HepG2 (cell line): ENCODE measurements around the gene COMT. TPM values are rescaled to one million over a fixed set of nuclear protein-coding genes. Genes with fewer than 3 reads are reported as not detected.

ENCODE experiments used
- CHD4 ChIP-seq: fragments of 200-600 bp; sonication (generic); IDR thresholded peaks from 2 replicates; pipeline ENCODE4 v1.7.0; 2017; ENCODE audit warnings: mild to moderate bottlenecking, low read length, borderline replicate concordance
- E2F5 ChIP-seq: sonication (generic); formaldehyde crosslinking; conservative IDR thresholded peaks from 2 replicates; pipeline ENCODE4 v1.4.0; 2020; ENCODE audit warnings: missing genetic modification reagents
- HNRNPK ChIP-seq: fragments of 200-400 bp; formaldehyde crosslinking; IDR thresholded peaks from 2 replicates; pipeline ENCODE4 v1.6.1; 2018; ENCODE audit warnings: low read length, low read depth, moderate library complexity, mild to moderate bottlenecking; ENCODE audit not compliant: poor library complexity, severe bottlenecking
- MIXL1 ChIP-seq: IDR thresholded peaks from 2 replicates; pipeline ENCODE4 v1.6.1; 2016
- RCOR2 ChIP-seq: IDR thresholded peaks from 2 replicates; pipeline ENCODE4 v1.6.1; 2016; ENCODE audit warnings: missing biosample characterization, missing genetic modification reagents
- ZBTB38 ChIP-seq: sonication (generic); formaldehyde crosslinking; IDR thresholded peaks from 2 replicates; pipeline ENCODE4 v1.5.1; 2020; ENCODE audit warnings: mild to moderate bottlenecking, missing genetic modification reagents
- ZFYVE20 ChIP-seq: sonication (generic); formaldehyde crosslinking; IDR thresholded peaks from 2 replicates; pipeline ENCODE4 v1.8.0; 2023; ENCODE audit warnings: low read depth, mild to moderate bottlenecking, moderate library complexity, missing genetic modification reagents, borderline replicate concordance
- ZNF512B ChIP-seq: sonication (generic); formaldehyde crosslinking; IDR thresholded peaks from 2 replicates; pipeline ENCODE4 v1.5.1; 2020; ENCODE audit warnings: missing genetic modification reagents, mild to moderate bottlenecking, borderline replicate concordance
- ZNF768 ChIP-seq: sonication (generic); formaldehyde crosslinking; IDR thresholded peaks from 2 replicates; pipeline ENCODE4 v1.4.0; 2020; ENCODE audit warnings: missing genetic modification reagents
- ZNF879 ChIP-seq: sonication (generic); formaldehyde crosslinking; IDR thresholded peaks from 2 replicates; pipeline ENCODE4 v1.8.1; 2023; ENCODE audit warnings: missing genetic modification reagents
- polyA plus RNA-seq, 8 experiments: library from polyadenylated mRNA; depleted of rRNA in 3 of 8; stranded (reverse) in 7 of 8; unstranded in 1 of 8; fragments of >200 nt; fragmentation: Illumina TruSeq in 4 of 8; extraction: Trizol in 4 of 8; gene quantifications; 2 replicates each; pipeline versions ENCODE4 v1.2.1 to v1.2.3, GENCODE V29; 2011 to 2016; ENCODE audit warnings: low read depth in 4 of 8, missing spikeins in 1 of 8, mixed read lengths in 1 of 8; ENCODE audit not compliant: insufficient read depth in 1 of 8
- total RNA-seq, 5 experiments: library from RNA; depleted of rRNA; stranded (reverse); fragments of >200 nt; fragmentation: Illumina TruSeq; extraction: Trizol; gene quantifications; 2 replicates each; pipeline ENCODE4 v1.2.3, GENCODE V29; 2016; ENCODE audit warnings: low read depth in 1 of 5
- TF ChIP-seq, protein P1 (sequence below): sonication (generic); formaldehyde crosslinking; IDR thresholded peaks from 2 replicates; pipeline ENCODE4 v1.5.1; 2020; ENCODE audit warnings: mild to moderate bottlenecking, missing genetic modification reagents, borderline replicate concordance
- TF ChIP-seq, protein P2 (sequence below): sonication (generic); formaldehyde crosslinking; IDR thresholded peaks from 2 replicates; pipeline ENCODE4 v1.5.1; 2020; ENCODE audit warnings: mild to moderate bottlenecking, moderate library complexity, missing genetic modification reagents
- TF ChIP-seq, protein P3 (sequence below): sonication (generic); formaldehyde crosslinking; IDR thresholded peaks from 2 replicates; pipeline ENCODE4 v1.5.0; 2020; ENCODE audit warnings: missing genetic modification reagents

COMT gene
- total and polyA plus RNA-seq, 2 of the 13 experiments (the other 11 are each of a cell fraction or from before 2014, with no cell fraction given), result 156 to 162 TPM

DNA sequence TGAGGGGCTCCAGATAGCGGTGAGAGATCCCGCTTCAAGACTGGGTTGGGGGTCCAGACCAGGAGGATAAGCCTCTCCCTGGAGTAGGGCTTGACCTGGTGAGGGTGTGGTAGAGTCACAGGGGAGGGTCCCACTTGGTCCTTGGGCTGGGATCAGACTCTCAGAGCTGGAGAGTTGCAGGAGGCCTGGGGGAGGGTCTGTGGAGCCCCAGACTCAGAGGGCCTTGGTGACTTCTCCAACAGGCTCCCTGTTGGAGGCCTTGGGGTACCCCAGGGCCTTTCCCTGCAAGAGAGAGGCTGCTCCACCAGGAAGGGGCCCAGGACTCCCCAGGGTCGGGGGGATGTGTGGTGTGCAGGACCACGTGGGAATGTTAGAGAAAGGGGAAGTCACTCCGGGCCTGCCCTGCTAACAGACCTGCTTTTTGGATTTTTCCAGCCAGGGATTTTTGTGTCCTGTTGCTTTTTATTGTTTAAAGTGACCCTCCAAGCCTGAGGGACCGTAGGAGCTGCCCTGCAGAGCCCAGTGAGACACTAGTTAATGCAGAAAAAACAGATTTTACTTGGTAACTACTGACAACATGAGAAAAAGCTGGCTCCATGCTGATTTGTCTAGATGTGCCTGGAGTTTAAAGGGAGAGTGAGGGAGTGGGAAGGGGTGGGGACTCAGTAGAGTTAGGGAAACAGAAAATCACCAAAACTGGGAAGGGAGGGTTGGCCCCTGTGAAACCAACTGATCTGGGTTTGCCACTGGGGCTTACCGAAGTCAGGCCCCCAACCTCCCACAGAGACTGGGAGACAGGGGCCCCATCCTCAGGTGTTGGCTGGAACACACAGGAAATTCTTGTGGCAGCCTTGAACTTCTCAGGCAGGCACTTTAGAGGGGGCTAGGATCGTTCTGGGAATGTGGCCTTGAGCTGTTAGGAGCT is 847 bp downstream of the COMT start (continued):
- TF ChIP-seq, protein P1, sequence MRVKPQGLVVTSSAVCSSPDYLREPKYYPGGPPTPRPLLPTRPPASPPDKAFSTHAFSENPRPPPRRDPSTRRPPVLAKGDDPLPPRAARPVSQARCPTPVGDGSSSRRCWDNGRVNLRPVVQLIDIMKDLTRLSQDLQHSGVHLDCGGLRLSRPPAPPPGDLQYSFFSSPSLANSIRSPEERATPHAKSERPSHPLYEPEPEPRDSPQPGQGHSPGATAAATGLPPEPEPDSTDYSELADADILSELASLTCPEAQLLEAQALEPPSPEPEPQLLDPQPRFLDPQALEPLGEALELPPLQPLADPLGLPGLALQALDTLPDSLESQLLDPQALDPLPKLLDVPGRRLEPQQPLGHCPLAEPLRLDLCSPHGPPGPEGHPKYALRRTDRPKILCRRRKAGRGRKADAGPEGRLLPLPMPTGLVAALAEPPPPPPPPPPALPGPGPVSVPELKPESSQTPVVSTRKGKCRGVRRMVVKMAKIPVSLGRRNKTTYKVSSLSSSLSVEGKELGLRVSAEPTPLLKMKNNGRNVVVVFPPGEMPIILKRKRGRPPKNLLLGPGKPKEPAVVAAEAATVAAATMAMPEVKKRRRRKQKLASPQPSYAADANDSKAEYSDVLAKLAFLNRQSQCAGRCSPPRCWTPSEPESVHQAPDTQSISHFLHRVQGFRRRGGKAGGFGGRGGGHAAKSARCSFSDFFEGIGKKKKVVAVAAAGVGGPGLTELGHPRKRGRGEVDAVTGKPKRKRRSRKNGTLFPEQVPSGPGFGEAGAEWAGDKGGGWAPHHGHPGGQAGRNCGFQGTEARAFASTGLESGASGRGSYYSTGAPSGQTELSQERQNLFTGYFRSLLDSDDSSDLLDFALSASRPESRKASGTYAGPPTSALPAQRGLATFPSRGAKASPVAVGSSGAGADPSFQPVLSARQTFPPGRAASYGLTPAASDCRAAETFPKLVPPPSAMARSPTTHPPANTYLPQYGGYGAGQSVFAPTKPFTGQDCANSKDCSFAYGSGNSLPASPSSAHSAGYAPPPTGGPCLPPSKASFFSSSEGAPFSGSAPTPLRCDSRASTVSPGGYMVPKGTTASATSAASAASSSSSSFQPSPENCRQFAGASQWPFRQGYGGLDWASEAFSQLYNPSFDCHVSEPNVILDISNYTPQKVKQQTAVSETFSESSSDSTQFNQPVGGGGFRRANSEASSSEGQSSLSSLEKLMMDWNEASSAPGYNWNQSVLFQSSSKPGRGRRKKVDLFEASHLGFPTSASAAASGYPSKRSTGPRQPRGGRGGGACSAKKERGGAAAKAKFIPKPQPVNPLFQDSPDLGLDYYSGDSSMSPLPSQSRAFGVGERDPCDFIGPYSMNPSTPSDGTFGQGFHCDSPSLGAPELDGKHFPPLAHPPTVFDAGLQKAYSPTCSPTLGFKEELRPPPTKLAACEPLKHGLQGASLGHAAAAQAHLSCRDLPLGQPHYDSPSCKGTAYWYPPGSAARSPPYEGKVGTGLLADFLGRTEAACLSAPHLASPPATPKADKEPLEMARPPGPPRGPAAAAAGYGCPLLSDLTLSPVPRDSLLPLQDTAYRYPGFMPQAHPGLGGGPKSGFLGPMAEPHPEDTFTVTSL (CRISPR knock-in tag), result peak; percentile 40; the same call in 1 of the 2 replicates
- no peak for TF ChIP-seq ZFYVE20 (CRISPR knock-in tag)
- no peak for TF ChIP-seq RCOR2 (CRISPR knock-in tag)
- no peak for TF ChIP-seq CHD4
- no peak for TF ChIP-seq HNRNPK
- TF ChIP-seq ZNF879 (CRISPR knock-in tag), result no peak
- TF ChIP-seq ZNF512B (CRISPR knock-in tag), result no peak
- no peak for TF ChIP-seq E2F5
- TF ChIP-seq ZNF768 (CRISPR knock-in tag), result 0 out of 2 replicates have a peak, but pooled peaks have one; percentile 1
- no peak for TF ChIP-seq ZBTB38
- TF ChIP-seq MIXL1, result no peak
- TF ChIP-seq, protein P2, sequence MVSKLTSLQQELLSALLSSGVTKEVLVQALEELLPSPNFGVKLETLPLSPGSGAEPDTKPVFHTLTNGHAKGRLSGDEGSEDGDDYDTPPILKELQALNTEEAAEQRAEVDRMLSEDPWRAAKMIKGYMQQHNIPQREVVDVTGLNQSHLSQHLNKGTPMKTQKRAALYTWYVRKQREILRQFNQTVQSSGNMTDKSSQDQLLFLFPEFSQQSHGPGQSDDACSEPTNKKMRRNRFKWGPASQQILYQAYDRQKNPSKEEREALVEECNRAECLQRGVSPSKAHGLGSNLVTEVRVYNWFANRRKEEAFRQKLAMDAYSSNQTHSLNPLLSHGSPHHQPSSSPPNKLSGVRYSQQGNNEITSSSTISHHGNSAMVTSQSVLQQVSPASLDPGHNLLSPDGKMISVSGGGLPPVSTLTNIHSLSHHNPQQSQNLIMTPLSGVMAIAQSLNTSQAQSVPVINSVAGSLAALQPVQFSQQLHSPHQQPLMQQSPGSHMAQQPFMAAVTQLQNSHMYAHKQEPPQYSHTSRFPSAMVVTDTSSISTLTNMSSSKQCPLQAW (CRISPR knock-in tag), result peak; percentile 43
- TF ChIP-seq, protein P3, sequence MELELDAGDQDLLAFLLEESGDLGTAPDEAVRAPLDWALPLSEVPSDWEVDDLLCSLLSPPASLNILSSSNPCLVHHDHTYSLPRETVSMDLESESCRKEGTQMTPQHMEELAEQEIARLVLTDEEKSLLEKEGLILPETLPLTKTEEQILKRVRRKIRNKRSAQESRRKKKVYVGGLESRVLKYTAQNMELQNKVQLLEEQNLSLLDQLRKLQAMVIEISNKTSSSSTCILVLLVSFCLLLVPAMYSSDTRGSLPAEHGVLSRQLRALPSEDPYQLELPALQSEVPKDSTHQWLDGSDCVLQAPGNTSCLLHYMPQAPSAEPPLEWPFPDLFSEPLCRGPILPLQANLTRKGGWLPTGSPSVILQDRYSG (CRISPR knock-in tag), result no peak
